HG03135 (cell line): ENCODE results near the gene BACH2.

ENCODE experiments used
- ATAC-seq: cut with Tn5 transposase; IDR thresholded peaks from one replicate; pipeline ENCODE4 v1.9.1; 2021; ENCODE audit warnings: mild to moderate bottlenecking, moderate library complexity; ENCODE audit not compliant: unreplicated experiment

The BACH2 gene

DNA sequence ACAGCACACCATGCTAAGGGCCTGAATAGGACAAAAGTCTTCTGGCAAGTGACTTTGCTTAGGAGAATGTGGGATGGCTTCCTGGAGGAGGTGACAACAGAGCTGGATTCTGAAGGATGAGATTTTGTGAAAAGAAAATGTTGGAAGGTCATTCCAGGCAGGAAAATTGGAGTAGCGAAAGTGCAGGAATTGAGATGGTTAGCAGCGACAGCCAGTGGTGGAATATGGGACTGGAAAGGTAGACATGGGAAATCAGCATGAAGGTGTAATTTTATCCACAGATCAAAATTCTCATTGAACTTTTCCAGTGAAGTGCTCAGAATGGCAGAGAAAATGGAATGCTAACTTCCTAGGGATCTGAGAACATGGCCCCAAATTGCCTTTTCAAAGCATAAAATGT, 5.7 kb upstream of the BACH2 start:
- no peak for ATAC-seq

DNA sequence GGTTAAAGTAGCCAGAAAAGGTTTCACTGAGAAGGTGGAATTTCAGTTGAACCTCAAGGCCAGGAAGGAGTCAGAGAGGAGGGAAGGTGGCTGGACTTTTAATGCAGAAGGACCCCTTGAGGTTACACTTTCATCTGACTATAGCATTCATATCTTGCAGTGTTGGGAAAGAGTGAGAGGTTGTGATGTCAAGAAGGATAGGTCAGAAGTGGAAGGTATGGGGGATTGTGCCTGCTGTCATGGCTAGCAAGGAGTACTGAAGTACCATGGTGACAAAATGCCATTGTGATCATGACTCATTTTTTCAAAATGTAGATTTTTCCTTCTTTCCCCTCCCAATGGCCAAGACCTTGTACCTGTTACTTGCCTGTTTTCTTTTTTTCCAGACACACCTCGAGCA, 5.2 kb upstream of the BACH2 start:
- no peak for ATAC-seq

DNA sequence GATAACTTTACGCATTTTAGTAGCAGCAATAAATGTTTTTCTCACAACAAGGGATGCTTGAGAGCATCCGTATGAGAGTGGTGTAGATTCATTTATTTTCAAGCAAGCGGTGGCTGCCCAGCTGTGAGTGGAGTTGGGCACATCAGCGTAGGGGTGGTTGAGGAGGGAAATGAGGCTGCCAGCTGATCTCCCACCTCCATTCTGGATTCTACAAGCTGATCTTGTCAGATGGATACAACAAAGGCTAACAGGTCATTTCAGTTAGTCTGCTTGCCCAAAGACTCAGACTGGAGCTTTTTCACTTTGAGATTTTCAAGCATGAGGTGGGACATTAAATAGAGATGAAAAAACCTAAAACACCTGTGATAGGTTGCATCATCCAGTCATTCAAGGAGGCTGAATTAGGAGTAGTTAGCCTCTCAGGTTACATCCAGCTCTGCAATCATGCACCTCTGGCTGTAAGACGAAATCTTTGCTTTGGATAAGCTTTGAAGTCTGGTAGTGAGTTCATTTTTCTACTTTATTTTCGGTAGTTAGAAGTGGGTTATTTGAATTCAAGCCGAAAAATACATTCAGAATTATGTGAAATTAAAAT, 1.9 kb upstream of the BACH2 start:
- no peak for ATAC-seq

DNA sequence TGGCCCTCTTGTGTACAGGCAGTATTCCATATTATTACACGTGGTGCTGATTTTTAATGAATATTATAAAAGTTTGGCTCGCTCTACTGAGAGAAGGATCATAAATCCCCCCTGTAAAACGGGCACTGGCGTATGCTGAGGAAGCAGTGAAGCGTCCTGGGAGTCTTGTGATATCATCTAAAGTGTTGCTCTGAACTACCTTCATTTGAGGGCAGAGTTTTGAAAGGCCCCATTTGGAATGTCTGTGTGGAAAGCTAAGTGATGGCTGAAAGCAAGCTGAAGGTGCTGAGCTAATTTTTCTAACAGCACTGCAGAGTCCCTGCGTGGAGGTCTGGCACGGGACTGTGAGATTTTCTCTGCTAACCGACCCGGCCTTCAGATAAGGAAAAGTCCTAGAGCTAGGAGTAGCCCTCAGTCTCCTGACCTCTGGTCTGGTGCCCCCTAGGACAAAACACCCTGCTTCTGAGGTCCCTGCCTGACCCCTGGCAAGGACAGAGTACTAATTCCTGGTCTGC, 1.3 kb upstream of the BACH2 start:
- ATAC-seq: no peak

GRCh38 chr6:90297115-90297866, 648 bp upstream of the BACH2 start:
- no peak for ATAC-seq

- peak; percentile 44 for ATAC-seq
Measured at GRCh38 chr6:90295854-90296340, 746 bp downstream of the BACH2 start.

DNA sequence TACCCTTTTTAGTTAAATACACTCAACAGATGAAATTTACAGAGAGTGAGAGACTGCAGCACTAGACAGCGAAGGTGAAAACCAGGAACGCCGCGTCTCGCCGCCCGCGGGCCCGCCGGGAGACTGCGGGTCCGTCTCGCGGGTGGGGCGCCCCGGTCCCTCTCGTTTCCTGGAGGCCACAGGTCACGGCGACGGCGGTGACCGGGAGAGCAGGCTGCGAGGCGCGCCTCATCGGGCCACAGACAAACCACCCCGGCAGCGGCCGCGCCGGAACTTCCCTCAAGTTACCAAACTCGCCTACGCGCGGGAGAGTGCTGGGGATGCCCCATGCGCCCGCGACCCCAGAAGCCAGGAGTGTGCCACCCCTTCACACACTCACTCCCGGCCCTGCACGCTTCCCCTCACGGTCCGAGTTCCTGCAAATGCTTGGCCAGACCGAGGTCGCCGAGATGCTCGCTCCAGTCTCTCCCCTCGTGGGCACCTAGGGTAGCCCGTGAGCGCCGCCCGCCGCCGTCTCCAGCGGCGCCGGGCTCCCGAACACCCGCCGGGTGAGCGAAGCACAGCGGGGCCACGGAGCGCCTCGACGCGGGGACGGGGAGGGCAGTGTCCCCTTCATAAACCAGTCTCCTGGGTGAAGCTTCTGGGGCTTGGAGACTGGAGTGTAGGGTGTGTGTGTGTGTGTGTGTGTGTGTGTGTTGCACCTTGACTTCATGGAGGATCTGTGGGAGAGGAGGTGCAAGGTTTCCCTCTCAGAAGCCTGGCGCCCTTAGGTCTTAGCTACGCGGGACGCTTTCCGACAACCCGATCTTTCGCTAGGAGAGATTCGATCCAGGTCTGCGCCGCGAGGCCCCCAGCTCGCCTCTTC, 1.4 kb downstream of the BACH2 start:
- ATAC-seq: peak; percentile 30

DNA sequence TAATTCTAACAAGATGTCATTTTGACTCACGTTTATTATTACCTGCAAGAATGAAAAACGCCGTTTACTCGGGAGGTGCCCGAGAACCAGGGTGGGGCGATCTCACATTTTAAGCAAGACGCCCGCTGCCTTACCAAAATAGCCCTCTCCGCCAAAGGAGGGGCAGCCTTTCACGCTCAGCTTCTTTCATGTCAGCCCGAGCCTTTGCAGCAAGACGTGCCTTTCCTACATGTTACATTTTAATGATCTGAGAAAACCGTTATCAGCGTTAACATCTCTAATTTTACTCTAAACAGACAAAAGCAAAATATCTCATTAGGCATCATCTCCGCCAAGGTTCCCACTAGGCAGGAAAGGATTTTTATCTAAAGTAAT, 2.0 kb downstream of the BACH2 start:
- ATAC-seq: no peak

- no peak for ATAC-seq
Measured at GRCh38 chr6:90294008-90294511, 2.6 kb downstream of the BACH2 start.

GRCh38 chr6:90293319-90293953, 3.2 kb downstream of the BACH2 start:
- no peak for ATAC-seq

GRCh38 chr6:90291565-90291964, 5.1 kb downstream of the BACH2 start:
- ATAC-seq: no peak

GRCh38 chr6:90290811-90291420, 5.7 kb downstream of the BACH2 start:
- ATAC-seq: no peak

GRCh38 chr6:90289902-90290301, 6.7 kb downstream of the BACH2 start:
- ATAC-seq: no peak

DNA sequence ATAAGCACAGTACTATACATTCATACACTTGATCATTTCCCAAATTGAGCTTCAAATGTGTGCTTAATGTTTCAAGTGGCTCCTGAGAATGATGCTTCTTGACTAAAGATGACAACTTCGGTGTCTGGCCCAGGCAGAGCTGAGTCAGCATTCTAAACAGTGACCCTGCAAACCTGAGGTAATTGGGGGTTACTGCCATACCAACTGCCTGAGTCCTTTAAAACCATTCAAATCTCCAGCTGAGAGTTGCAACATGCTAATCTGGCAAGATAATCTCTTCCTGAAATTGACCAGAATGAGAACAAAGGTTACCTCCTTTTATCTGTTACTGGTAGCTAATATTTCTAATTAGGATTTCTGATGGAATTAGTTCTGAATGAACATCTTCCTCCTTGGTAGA, 8.2 kb downstream of the BACH2 start:
- no peak for ATAC-seq

DNA sequence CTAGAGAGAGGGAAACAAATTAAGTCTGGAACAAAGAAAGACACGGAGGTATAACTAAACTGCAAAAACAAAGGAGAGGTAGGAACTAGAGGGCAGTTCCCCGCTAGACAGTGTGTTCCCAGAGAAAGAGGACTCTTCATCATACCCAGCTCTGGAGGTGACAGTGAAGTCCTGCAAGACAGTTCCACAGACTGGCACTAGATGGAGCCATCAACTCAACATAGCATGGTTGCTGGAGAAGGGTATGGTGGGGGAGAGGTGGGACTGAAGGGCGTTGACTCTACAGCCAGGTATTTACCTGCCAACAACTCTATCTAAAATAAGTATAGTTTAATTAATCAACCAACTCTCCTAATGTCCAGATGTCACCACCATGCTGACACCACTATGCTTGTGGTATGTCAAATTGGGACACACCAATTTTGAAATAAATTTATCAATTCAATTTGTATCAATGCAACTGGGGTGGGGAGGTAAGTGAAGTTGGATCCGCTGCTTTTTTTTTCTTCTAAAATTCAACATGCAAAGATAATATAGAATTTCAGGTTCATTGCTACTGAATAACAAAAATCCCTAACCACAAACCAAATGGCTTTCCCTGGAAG, 9.7 kb downstream of the BACH2 start:
- ATAC-seq: no peak

GRCh38 chr6:90285611-90286381, 10.8 kb downstream of the BACH2 start:
- peak; percentile 76 for ATAC-seq

GRCh38 chr6:90285042-90285481, 11.6 kb downstream of the BACH2 start:
- peak; percentile 38 for ATAC-seq

GRCh38 chr6:90284236-90285041, 12.2 kb downstream of the BACH2 start:
- peak; percentile 64 for ATAC-seq
